ENCODE measurements around the gene BRD1. TPM values are rescaled to one million over a fixed set of nuclear protein-coding genes. Genes with fewer than 3 reads are reported as not detected.

BRD1 gene
- total RNA-seq, 1 donor from 2014 or later, result 40.3 TPM

GRCh38 chr22:49801391-49802060, 26.1 kb downstream of the BRD1 start:
- DNase-seq (ENCODE audit: low spot score), result no peak
- TF ChIP-seq, protein P1, sequence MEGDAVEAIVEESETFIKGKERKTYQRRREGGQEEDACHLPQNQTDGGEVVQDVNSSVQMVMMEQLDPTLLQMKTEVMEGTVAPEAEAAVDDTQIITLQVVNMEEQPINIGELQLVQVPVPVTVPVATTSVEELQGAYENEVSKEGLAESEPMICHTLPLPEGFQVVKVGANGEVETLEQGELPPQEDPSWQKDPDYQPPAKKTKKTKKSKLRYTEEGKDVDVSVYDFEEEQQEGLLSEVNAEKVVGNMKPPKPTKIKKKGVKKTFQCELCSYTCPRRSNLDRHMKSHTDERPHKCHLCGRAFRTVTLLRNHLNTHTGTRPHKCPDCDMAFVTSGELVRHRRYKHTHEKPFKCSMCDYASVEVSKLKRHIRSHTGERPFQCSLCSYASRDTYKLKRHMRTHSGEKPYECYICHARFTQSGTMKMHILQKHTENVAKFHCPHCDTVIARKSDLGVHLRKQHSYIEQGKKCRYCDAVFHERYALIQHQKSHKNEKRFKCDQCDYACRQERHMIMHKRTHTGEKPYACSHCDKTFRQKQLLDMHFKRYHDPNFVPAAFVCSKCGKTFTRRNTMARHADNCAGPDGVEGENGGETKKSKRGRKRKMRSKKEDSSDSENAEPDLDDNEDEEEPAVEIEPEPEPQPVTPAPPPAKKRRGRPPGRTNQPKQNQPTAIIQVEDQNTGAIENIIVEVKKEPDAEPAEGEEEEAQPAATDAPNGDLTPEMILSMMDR (IDR thresholded peaks at IDR 0.05; ENCODE audit: unreplicated experiment), result no peak
- no peaks in the 10 kb centered on the region for H3K9me3 Mint-ChIP-seq (ENCODE audit: unreplicated experiment)
- peaks cover 4% of the 10 kb centered on the region for H3K27me3 Mint-ChIP-seq (ENCODE audit: unreplicated experiment)
- H3K4me3 Mint-ChIP-seq (ENCODE audit: unreplicated experiment), result no peak overlapping the region
- H3K4me1 Mint-ChIP-seq (ENCODE audit: unreplicated experiment), result peaks cover 2% of the 10 kb centered on the region
- peak overlapping the region; percentile 30 for H3K27ac Mint-ChIP-seq (ENCODE audit: unreplicated experiment)
- peaks cover 33% of the 10 kb centered on the region for H3K36me3 Mint-ChIP-seq (ENCODE audit: low read depth, unreplicated experiment)

DNA sequence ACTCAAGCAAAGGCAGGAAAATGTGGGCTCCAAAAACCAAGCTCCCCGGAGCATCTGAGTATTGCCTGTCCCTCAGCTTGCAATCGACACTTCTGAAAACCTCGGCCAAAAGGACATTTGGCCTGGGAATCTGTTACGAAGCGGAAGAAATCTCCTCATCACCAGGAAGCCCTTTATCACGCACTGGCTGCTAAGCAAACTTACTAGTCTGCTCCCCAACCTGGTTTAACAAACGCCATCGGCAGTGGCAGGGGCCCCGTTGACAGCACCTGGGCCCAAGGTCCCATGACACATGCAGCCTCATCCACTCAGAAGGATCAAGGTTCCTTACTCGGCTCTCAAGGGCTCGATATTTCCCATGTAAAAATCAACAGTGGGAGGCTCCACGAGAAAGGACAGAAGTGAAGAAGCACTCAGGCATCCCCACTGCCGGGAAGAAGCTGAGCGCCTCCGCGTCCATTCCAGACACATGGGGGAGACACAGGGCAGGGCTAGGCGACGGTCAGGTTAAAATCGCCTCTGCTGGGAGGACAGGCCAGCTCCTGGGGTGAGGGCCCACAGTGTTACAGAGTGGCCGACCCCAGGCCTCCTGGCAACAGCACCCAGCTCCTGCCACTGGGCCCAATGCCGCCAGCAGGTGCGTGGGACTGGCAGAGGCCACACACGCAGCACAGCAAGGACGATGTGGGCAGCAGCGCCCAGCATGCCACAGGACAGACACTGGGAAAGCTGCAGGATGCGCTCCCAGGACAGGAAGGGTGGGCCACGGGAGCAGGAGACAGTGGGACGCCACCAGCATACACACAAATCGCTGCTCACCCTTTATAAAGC, 27.1 kb downstream of the BRD1 start:
- peak overlapping the region; percentile 59 for H3K27ac Mint-ChIP-seq (ENCODE audit: unreplicated experiment)
- peaks cover 4% of the 10 kb centered on the region for H3K27me3 Mint-ChIP-seq (ENCODE audit: unreplicated experiment)
- H3K4me3 Mint-ChIP-seq (ENCODE audit: unreplicated experiment), result no peak overlapping the region
- no peak for DNase-seq (ENCODE audit: low spot score)
- H3K9me3 Mint-ChIP-seq (ENCODE audit: unreplicated experiment), result no peaks in the 10 kb centered on the region
- H3K36me3 Mint-ChIP-seq (ENCODE audit: low read depth, unreplicated experiment), result peaks cover 34% of the 10 kb centered on the region
- H3K4me1 Mint-ChIP-seq (ENCODE audit: unreplicated experiment), result peaks cover 2% of the 10 kb centered on the region
- TF ChIP-seq, protein P1 (IDR thresholded peaks at IDR 0.05; ENCODE audit: unreplicated experiment), result no peak

- Mint-ChIP-seq H3K36me3 (ENCODE audit: low read depth, unreplicated experiment) (peaks cover 44% of the 10 kb centered on the region), H3K27me3 (ENCODE audit: unreplicated experiment) (peaks cover 6% of the 10 kb centered on the region), H3K9me3 (ENCODE audit: unreplicated experiment) (no peaks in the 10 kb centered on the region), H3K4me3 (ENCODE audit: unreplicated experiment) (no peak overlapping the region), H3K4me1 (ENCODE audit: unreplicated experiment) (peaks cover 2% of the 10 kb centered on the region), H3K27ac (ENCODE audit: unreplicated experiment) (no peak overlapping the region)
- TF ChIP-seq, protein P1 (IDR thresholded peaks at IDR 0.05; ENCODE audit: unreplicated experiment), result no peak
- DNase-seq (ENCODE audit: low spot score), result no peak
Measured at GRCh38 chr22:49799431-49800075, 28.1 kb downstream of the BRD1 start.

DNA sequence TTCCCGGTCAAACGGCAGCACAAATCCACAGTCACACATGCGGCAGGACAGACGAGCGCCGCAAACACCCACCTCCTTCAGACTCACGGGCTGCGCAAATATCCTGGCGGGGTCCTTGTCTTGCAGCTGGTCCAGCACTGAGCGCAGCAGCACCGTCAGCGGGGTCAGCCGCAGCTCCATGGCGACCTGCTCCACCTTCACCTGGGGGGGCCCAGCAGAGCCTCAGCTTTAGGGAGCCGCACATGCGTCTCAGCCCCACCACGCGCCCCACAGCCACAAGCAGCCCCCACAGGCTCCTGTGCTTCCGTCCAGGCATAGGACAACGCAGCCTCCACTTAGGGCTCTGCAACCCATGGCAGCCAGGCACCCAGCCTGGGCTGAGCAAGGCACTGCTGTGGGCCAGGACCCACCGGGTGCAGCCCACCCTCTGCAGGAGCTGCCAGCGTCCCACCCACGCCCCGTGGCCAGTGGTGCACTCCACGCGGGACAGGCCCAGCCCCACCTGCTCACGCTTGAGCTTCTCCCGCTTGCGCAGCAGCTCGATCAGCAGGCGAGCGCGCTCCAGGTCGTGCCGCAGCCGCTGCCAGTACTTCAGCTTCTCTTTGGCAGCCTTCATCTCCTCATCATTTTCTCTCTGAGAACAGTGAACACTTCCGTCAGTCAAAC, 29.1 kb downstream of the BRD1 start:
- H3K27ac Mint-ChIP-seq (ENCODE audit: unreplicated experiment), result no peak overlapping the region
- H3K4me3 Mint-ChIP-seq (ENCODE audit: unreplicated experiment), result no peak overlapping the region
- TF ChIP-seq, protein P1 (IDR thresholded peaks at IDR 0.05; ENCODE audit: unreplicated experiment), result no peak
- peaks cover 41% of the 10 kb centered on the region for H3K36me3 Mint-ChIP-seq (ENCODE audit: low read depth, unreplicated experiment)
- no peak for DNase-seq (ENCODE audit: low spot score)
- H3K27me3 Mint-ChIP-seq (ENCODE audit: unreplicated experiment), result peaks cover 6% of the 10 kb centered on the region
- no peaks in the 10 kb centered on the region for H3K9me3 Mint-ChIP-seq (ENCODE audit: unreplicated experiment)
- H3K4me1 Mint-ChIP-seq (ENCODE audit: unreplicated experiment), result peaks cover 2% of the 10 kb centered on the region

Measured in endothelial cell (in vitro differentiated cells).